ENCODE measurements around the gene QSOX1. TPM values are rescaled to one million over a fixed set of nuclear protein-coding genes. Genes with fewer than 3 reads are reported as not detected.

Gene QSOX1
- total and polyA plus RNA-seq, 2 donors (not counting 3 experiments of a cell fraction or from before 2014, with no cell fraction given), result 256 to 415 TPM

- DNase-seq (ENCODE audit: low read depth, low spot score) (no peak), FAIRE-seq (no peak)
- Histone ChIP-seq H3K36me3 (ENCODE audit: control insufficient read depth in 2 of 2, extremely low read depth in 1 of 2, insufficient read depth in 2 of 2, low read length in 2 of 2) (peaks cover 0 to 23% of the 10 kb centered on the region in 2 experiments), H3K4me1 (ENCODE audit: control insufficient read depth, extremely low read depth, insufficient read depth, low read length) (no peaks in the 10 kb centered on the region), H2AFZ (ENCODE audit: low read depth, low read length) (no peak overlapping the region), H3K4me3 (replicated peaks in 1 of 3; ENCODE audit: insufficient read depth in 1 of 3, low read depth in 1 of 3, low read length in 3 of 3) (no peak overlapping the region), H3K9me3 (replicated peaks; ENCODE audit: control insufficient read depth, insufficient read depth, low read length) (no peaks in the 10 kb centered on the region), H3K79me2 (ENCODE audit: control insufficient read depth, insufficient read depth, low read length) (no peaks in the 10 kb centered on the region), H3K9me1 (replicated peaks; ENCODE audit: control insufficient read depth, extremely low read depth, insufficient read depth, low read length) (no peaks in the 10 kb centered on the region), H3K4me2 (ENCODE audit: insufficient read depth, low read length) (no peak overlapping the region), H4K20me1 (replicated peaks; ENCODE audit: control insufficient read depth, extremely low read depth, insufficient read depth, low read length) (no peaks in the 10 kb centered on the region), H3K27me3 (ENCODE audit: control insufficient read depth in 2 of 2, insufficient read depth in 2 of 2, low read length in 2 of 2) (no peaks in the 10 kb centered on the region), H3K27ac (ENCODE audit: insufficient read depth, low read depth, low read length) (no peak overlapping the region), H3K9ac (replicated peaks; ENCODE audit: extremely low read depth, insufficient read depth, low read length) (no peak overlapping the region)
- no peak for TF ChIP-seq FOS (IDR thresholded peaks at IDR 0.05; ENCODE audit: borderline replicate concordance, insufficient read depth, low read length)
- TF ChIP-seq, protein P1, sequence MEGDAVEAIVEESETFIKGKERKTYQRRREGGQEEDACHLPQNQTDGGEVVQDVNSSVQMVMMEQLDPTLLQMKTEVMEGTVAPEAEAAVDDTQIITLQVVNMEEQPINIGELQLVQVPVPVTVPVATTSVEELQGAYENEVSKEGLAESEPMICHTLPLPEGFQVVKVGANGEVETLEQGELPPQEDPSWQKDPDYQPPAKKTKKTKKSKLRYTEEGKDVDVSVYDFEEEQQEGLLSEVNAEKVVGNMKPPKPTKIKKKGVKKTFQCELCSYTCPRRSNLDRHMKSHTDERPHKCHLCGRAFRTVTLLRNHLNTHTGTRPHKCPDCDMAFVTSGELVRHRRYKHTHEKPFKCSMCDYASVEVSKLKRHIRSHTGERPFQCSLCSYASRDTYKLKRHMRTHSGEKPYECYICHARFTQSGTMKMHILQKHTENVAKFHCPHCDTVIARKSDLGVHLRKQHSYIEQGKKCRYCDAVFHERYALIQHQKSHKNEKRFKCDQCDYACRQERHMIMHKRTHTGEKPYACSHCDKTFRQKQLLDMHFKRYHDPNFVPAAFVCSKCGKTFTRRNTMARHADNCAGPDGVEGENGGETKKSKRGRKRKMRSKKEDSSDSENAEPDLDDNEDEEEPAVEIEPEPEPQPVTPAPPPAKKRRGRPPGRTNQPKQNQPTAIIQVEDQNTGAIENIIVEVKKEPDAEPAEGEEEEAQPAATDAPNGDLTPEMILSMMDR (IDR thresholded peaks at IDR 0.05; ENCODE audit: extremely low read depth in 1 of 2, insufficient read depth in 1 of 2, low read depth in 1 of 2, low read length in 2 of 2), result no peak
- TF ChIP-seq POLR2A (IDR thresholded peaks at IDR 0.05; ENCODE audit: low read depth, low read length), result no peak
- TF ChIP-seq, protein P2, sequence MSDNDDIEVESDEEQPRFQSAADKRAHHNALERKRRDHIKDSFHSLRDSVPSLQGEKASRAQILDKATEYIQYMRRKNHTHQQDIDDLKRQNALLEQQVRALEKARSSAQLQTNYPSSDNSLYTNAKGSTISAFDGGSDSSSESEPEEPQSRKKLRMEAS (IDR thresholded peaks at IDR 0.05; ENCODE audit: insufficient read depth, insufficient read length), result no peak
- TF ChIP-seq GATA2 (IDR thresholded peaks at IDR 0.05; ENCODE audit: insufficient read depth, insufficient read length, low read depth, low read length), result no peak
- TF ChIP-seq POLR2AphosphoS5 (IDR thresholded peaks at IDR 0.05; ENCODE audit: insufficient read depth, low read depth, low read length), result no peak
- no peak for TF ChIP-seq EZH2 (IDR thresholded peaks at IDR 0.05; ENCODE audit: borderline replicate concordance, low read depth, low read length, severe bottlenecking)
- no peak for TF ChIP-seq JUN (IDR thresholded peaks at IDR 0.05; ENCODE audit: borderline replicate concordance, insufficient read depth, insufficient read length, low read depth)
- TF ChIP-seq MYC (IDR thresholded peaks at IDR 0.05; ENCODE audit: low read depth, low read length), result no peak
- BruUV-seq (replicated peaks), result no TSS peak
- CTCF ChIA-PET, result interaction anchor here (2.0 kb wide), 1 partner anchor 9 kb away, joined by 5 read pairs; no protein-coding TSS in a partner anchor
- intact Hi-C loops (cut with micrococcal nuclease), result no loop called here
- POLR2A ChIA-PET, result no interaction called here
- dilution Hi-C loops (cut with MboI; ENCODE audit: extremely low pct_ligation_motif_present, low sequenced_read_pairs), result no loop called here
These were observed 44.3 kb downstream of the QSOX1 start for GRCh38 chr1:180199018-180199417.

All from endothelial cell of umbilical vein (primary cell).